ENCODE measurements around the gene UPK1A. TPM values are rescaled to one million over a fixed set of nuclear protein-coding genes. Genes with fewer than 3 reads are reported as not detected.

Gene UPK1A
- total RNA-seq, 4 donors from 2014 or later: 4.6 to 18.7 (median 9.8) TPM; not detected in 1

GRCh38 chr19:35641515-35642151 is 24.7 kb upstream of the UPK1A start, which contains the start of gene ETV2:
TSS of gene ETV2 (plus strand) at chr19:35641745. CDS start at chr19:35642461, 716 bp downstream.
- DNase-seq: no peak
- TF ChIP-seq POLR2A (IDR thresholded peaks at IDR 0.05) (no peak), CTCF (IDR thresholded peaks at IDR 0.05) (no peak)
- intact Hi-C loops (cut with DNase I): no loop called here
- 8 to 13% methylated on average over 9 to 10 of the region's 28 CpGs for WGBS, 2 donors
- Histone ChIP-seq H3K27ac (peak within 1 kb of the TSS in 1 of 4 donors; percentile 95), H3K27me3 (no peaks in the 10 kb centered on the region), H3K36me3 (peaks cover 13 to 19% (median 19%) of the 10 kb centered on the region in 3 donors), H3K4me3 (no peak within 1 kb of the TSS), H3K9me3 (no peaks in the 10 kb centered on the region), H3K4me1 (peaks cover 16 to 41% (median 18%) of the 10 kb centered on the region in 3 donors)

DNA sequence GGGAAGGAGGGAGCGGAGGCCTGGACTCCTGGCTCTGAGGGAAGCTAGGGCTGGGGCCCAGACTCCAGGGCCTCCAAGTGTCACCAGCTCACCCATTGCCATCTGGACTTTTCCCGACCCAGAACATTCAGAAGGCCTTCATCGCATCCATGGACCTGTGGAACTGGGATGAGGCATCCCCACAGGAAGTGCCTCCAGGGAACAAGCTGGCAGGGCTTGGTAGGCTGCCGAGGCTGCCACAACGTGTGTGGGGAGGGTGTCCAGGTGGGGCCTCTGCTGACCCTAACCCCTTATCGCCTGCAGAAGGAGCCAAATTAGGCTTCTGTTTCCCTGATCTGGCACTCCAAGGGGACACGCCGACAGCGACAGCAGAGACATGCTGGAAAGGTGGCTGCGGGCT is 24.0 kb upstream of the UPK1A start:
- 67 to 78% methylated on average over 4 to 10 of the region's 10 CpGs for WGBS, 2 donors
- Histone ChIP-seq H3K4me1 (peaks cover 16 to 42% (median 18%) of the 10 kb centered on the region in 3 donors), H3K27ac (no peak overlapping the region), H3K27me3 (no peaks in the 10 kb centered on the region), H3K36me3 (peaks cover 7 to 12% (median 12%) of the 10 kb centered on the region in 3 donors), H3K9me3 (no peaks in the 10 kb centered on the region), H3K4me3 (no peak overlapping the region)
- intact Hi-C loops (cut with DNase I): no loop called here
- TF ChIP-seq CTCF (IDR thresholded peaks at IDR 0.05) (no peak), POLR2A (IDR thresholded peaks at IDR 0.05) (no peak)
- DNase-seq: no peak

GRCh38 chr19:35642798-35643254 is 23.5 kb upstream of the UPK1A start:
- TF ChIP-seq POLR2A (IDR thresholded peaks at IDR 0.05) (no peak), CTCF (IDR thresholded peaks at IDR 0.05) (no peak)
- no peak for DNase-seq
- Histone ChIP-seq H3K27me3 (no peaks in the 10 kb centered on the region), H3K9me3 (no peaks in the 10 kb centered on the region), H3K4me1 (peaks cover 16 to 47% (median 18%) of the 10 kb centered on the region in 3 donors), H3K27ac (peak overlapping the region; percentile 85 to 97 (median 96)), H3K4me3 (peak overlapping the region; percentile 45 to 85 (median 70)), H3K36me3 (peaks cover 4 to 7% (median 7%) of the 10 kb centered on the region in 3 donors)
- 29 to 53% methylated on average over 2 to 5 of the region's 15 CpGs for WGBS, 2 donors
- intact Hi-C loops (cut with DNase I): no loop called here

DNA sequence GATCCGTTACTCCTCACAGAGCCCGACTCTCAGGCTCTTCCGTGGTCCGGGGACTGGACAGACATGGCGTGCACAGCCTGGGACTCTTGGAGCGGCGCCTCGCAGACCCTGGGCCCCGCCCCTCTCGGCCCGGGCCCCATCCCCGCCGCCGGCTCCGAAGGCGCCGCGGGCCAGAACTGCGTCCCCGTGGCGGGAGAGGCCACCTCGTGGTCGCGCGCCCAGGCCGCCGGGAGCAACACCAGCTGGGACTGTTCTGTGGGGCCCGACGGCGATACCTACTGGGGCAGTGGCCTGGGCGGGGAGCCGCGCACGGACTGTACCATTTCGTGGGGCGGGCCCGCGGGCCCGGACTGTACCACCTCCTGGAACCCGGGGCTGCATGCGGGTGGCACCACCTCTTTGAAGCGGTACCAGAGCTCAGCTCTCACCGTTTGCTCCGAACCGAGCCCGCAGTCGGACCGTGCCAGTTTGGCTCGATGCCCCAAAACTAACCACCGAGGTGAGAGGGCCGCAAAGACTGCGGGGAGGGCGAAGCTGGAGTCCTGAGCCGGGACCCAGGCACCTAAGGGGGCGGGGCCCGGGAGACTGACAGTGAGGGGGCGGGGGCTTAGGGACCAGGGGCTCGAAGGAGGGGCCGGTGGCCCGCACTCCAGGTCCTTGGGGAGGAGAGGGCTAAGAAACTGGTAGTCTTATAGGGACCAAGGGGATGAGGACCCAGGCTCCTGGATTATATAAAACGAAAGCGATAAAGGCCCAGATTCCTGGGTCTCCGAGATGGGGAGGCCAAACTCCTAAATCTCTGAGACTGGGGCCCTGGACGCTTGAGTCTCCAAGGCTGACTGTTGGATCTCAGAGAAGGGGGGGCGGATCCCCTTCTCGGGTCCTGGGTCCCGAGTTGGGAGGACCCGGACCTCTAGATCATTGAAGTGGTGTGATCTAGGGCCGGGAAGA is 22.8 kb upstream of the UPK1A start:
- peaks cover 16 to 49% (median 18%) of the 10 kb centered on the region in 3 donors for H3K4me1 ChIP-seq
- peak in 2 of 4 donors; percentile 68 to 86 for TF ChIP-seq POLR2A (IDR thresholded peaks at IDR 0.05)
- peak in 1 of 6 experiments; percentile 14 for TF ChIP-seq CTCF (IDR thresholded peaks at IDR 0.05)
- DNase-seq: peak; percentile 42
- intact Hi-C loops (cut with DNase I): no loop called here
- no peaks in the 10 kb centered on the region for H3K27me3 ChIP-seq
- peak overlapping the region; percentile 45 to 85 (median 70) for H3K4me3 ChIP-seq
- H3K36me3 ChIP-seq: peaks cover 0 to under 1% (median 0%) of the 10 kb centered on the region in 3 donors
- H3K27ac ChIP-seq: peak overlapping the region; percentile 85 to 97 (median 96)
- no peaks in the 10 kb centered on the region for H3K9me3 ChIP-seq
- WGBS, 2 donors: 0 to 1% methylated on average over 17 to 24 of the region's 69 CpGs

Data from esophagus squamous epithelium (tissue), 5 donors.